ENCODE data around the gene KIF27.
A peak's percentile ranks its signal among the peaks of the same experiment; 100 is the strongest.
"Not testable (repeated sequence)": the region's sequence is repeated elsewhere in the genome, so short reads cannot be mapped to it uniquely, and the experiment has no call there.

KIF27 gene

GRCh38 chr9:83920927-83921707 lies at the start of gene KIF27:
TSS of gene KIF27 (minus strand) at chr9:83921432. CDS start at chr9:83915591, 5,841 bp downstream.
- peak; percentile 89 to 97 (median 89) for DNase-seq (ENCODE audit: low read depth in 3 of 3)

GRCh38 chr9:83969602-83970001 lies 48.4 kb upstream of the KIF27 start:
- DNase-seq (ENCODE audit: low read depth in 3 of 3) = no peak

GRCh38 chr9:83967073-83967472 lies 45.8 kb upstream of the KIF27 start:
- no peak for DNase-seq (ENCODE audit: low read depth in 3 of 3)

GRCh38 chr9:83966209-83966582 lies 45.0 kb upstream of the KIF27 start:
- DNase-seq (ENCODE audit: low read depth in 3 of 3) = no peak

GRCh38 chr9:83965350-83966208 lies 44.3 kb upstream of the KIF27 start:
- no peak for DNase-seq (ENCODE audit: low read depth in 3 of 3)

- DNase-seq (ENCODE audit: low read depth in 3 of 3) = no peak
Measured at GRCh38 chr9:83964973-83965349, 43.7 kb upstream of the KIF27 start.

- DNase-seq (ENCODE audit: low read depth in 3 of 3) = no peak
Measured at GRCh38 chr9:83962165-83962564, 40.9 kb upstream of the KIF27 start.

GRCh38 chr9:83960991-83961390 lies 39.8 kb upstream of the KIF27 start:
- no peak for DNase-seq (ENCODE audit: low read depth in 3 of 3)

- no peak for DNase-seq (ENCODE audit: low read depth in 3 of 3)
Measured at GRCh38 chr9:83959061-83959460, 37.8 kb upstream of the KIF27 start.

GRCh38 chr9:83957248-83957513 lies 35.9 kb upstream of the KIF27 start:
- DNase-seq (ENCODE audit: low read depth in 3 of 3) = no peak

- peak in 1 of 3 experiments; percentile 43 for DNase-seq (ENCODE audit: low read depth in 3 of 3)
Measured at GRCh38 chr9:83956436-83957247, 35.4 kb upstream of the KIF27 start.

- peak in 1 of 3 experiments; percentile 19 for DNase-seq (ENCODE audit: low read depth in 3 of 3)
Measured at GRCh38 chr9:83956086-83956435, 34.8 kb upstream of the KIF27 start.

GRCh38 chr9:83948096-83948495 lies 26.9 kb upstream of the KIF27 start:
- DNase-seq (ENCODE audit: low read depth in 3 of 3) = not testable (repeated sequence)

- DNase-seq (ENCODE audit: low read depth in 3 of 3) = no peak
Measured at GRCh38 chr9:83940590-83941303, 19.5 kb upstream of the KIF27 start.

GRCh38 chr9:83937861-83938455 lies 16.7 kb upstream of the KIF27 start:
- DNase-seq (ENCODE audit: low read depth in 3 of 3) = no peak

- DNase-seq (ENCODE audit: low read depth in 3 of 3) = no peak
Measured at GRCh38 chr9:83936523-83936922, 15.3 kb upstream of the KIF27 start.

- DNase-seq (ENCODE audit: low read depth in 3 of 3) = no peak
Measured at GRCh38 chr9:83935276-83935935, 14.2 kb upstream of the KIF27 start.

GRCh38 chr9:83934569-83935275 lies 13.5 kb upstream of the KIF27 start:
- no peak for DNase-seq (ENCODE audit: low read depth in 3 of 3)

GRCh38 chr9:83933790-83934189 lies 12.6 kb upstream of the KIF27 start:
- DNase-seq (ENCODE audit: low read depth in 3 of 3) = no peak

GRCh38 chr9:83932851-83933250 lies 11.6 kb upstream of the KIF27 start:
- DNase-seq (ENCODE audit: low read depth in 3 of 3) = no peak
